Vagina (tissue), 2 donors: ENCODE data around the gene ETV5. TPM values are rescaled to one million over a fixed set of nuclear protein-coding genes. Genes with fewer than 3 reads are reported as not detected.

Experiments
- DNase-seq, 2 donors: peaks; one replicate each; pipeline ENCODE4 v3.0.0-alpha.2; 2017; ENCODE audit errors: extremely low spot score in 2 of 2
- H3K27ac ChIP-seq: fragments of 200-600 bp; sonication (generic); one replicate; pipeline ENCODE4 v1.5.1; 2019
- H3K27me3 ChIP-seq: fragments of 200-600 bp; sonication (generic); one replicate; pipeline ENCODE4 v1.5.1; 2019
- H3K36me3 ChIP-seq, 2 donors: fragments of 200-600 bp; sonication (generic); one replicate each; pipeline ENCODE4 v1.5.1; 2017 to 2019
- H3K4me1 ChIP-seq: fragments of 200-600 bp; sonication (generic); one replicate; pipeline ENCODE4 v1.5.1; 2019
- H3K4me3 ChIP-seq, 2 donors: fragments of 200-600 bp; sonication (generic); 1 replicate in 1 of 2; 2 replicates in 1 of 2; pipeline ENCODE4 v1.5.1; 2016 to 2019
- H3K9me3 ChIP-seq: fragments of 200-600 bp; sonication (generic); one replicate; pipeline ENCODE4 v1.5.1; 2019
- POLR2A ChIP-seq, 2 donors: fragments of 450-650 bp; IDR thresholded peaks; one replicate each; pipeline ENCODE4 v1.6.1; 2017; ENCODE audit warnings: antibody characterized with exemption in 2 of 2, mild to moderate bottlenecking in 2 of 2, moderate library complexity in 2 of 2
- POLR2AphosphoS5 ChIP-seq, 2 donors: sonication (generic); formaldehyde crosslinking; IDR thresholded peaks; one replicate each; pipeline ENCODE4 v1.9.0; 2017; ENCODE audit warnings: antibody characterized with exemption in 2 of 2, mild to moderate bottlenecking in 2 of 2, low read depth in 1 of 2; ENCODE audit not compliant: insufficient read depth in 1 of 2
- intact Hi-C: fragments of 100-400 bp; cut with DNase I; formaldehyde crosslinking; loops from one replicate; pipeline ENCODE4 v1.15.1; 2023
- total RNA-seq: library from RNA; depleted of rRNA; stranded (reverse); fragments of >200 nt; gene quantifications from one replicate; pipeline ENCODE4 v1.2.3, GENCODE V29; 2016
- TF ChIP-seq, protein P1 (sequence below), 3 experiments: fragments of 450-650 bp in 2 of 3; fragments of 200-600 bp in 1 of 3; sonication (generic) in 1 of 3; IDR thresholded peaks; one replicate each; pipeline ENCODE4 v1.5.1; 2017 to 2019; ENCODE audit warnings: antibody characterized with exemption in 3 of 3, mild to moderate bottlenecking in 2 of 3, moderate library complexity in 2 of 3

The ETV5 gene
- total RNA-seq, 1 donor from 2014 or later: 18.4 TPM

DNA sequence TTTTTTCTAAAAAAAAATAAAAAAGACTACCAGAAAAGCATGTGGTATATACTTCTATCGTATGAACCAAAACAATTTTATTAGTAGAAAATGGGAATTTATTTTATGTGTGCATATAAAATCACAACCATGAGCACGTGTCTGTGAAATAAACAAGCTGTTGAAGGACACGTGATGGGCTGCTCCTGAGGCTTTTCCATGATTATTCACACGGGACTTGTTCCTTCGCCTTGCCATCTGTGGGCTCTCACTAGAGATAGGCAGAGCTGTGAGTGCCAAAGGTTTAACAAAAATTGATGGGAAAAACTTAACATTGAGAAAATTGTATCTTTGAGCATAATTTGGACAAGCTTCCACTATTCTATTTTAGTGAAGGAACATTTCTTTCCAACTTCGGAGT lies 12.4 kb upstream of the ETV5 start:
- intact Hi-C loops: no loop called here
- H3K4me3 ChIP-seq: no peak overlapping the region
- no peaks in the 10 kb centered on the region for H3K9me3 ChIP-seq
- TF ChIP-seq, protein P1, sequence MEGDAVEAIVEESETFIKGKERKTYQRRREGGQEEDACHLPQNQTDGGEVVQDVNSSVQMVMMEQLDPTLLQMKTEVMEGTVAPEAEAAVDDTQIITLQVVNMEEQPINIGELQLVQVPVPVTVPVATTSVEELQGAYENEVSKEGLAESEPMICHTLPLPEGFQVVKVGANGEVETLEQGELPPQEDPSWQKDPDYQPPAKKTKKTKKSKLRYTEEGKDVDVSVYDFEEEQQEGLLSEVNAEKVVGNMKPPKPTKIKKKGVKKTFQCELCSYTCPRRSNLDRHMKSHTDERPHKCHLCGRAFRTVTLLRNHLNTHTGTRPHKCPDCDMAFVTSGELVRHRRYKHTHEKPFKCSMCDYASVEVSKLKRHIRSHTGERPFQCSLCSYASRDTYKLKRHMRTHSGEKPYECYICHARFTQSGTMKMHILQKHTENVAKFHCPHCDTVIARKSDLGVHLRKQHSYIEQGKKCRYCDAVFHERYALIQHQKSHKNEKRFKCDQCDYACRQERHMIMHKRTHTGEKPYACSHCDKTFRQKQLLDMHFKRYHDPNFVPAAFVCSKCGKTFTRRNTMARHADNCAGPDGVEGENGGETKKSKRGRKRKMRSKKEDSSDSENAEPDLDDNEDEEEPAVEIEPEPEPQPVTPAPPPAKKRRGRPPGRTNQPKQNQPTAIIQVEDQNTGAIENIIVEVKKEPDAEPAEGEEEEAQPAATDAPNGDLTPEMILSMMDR (IDR thresholded peaks at IDR 0.05): no peak
- TF ChIP-seq POLR2AphosphoS5 (IDR thresholded peaks at IDR 0.05; ENCODE audit: insufficient read depth in 1 of 2, low read depth in 1 of 2) (no peak), POLR2A (IDR thresholded peaks at IDR 0.05) (no peak)
- H3K36me3 ChIP-seq: no peaks in the 10 kb centered on the region
- DNase-seq: no peak
- no peaks in the 10 kb centered on the region for H3K27me3 ChIP-seq
- no peaks in the 10 kb centered on the region for H3K4me1 ChIP-seq
- no peak overlapping the region for H3K27ac ChIP-seq

DNA sequence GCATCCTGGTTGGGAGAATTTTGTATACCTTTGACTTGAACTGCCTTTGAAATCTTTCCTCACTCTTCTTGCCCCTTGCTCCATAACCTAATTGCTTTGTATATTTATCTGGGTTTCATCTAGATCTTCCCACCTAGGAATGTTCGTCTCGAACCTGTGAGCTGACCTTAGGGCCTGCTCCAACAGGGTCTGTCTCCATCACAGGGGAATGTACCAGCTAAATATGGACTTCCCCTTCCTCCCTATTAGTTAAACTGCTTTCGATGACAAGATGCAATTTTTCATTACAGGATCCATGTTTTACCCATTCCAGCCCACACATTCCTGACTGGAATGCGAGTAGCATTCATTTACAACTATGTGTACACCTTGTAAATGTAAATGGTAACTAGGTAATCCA lies 10.6 kb upstream of the ETV5 start:
- no peaks in the 10 kb centered on the region for H3K4me1 ChIP-seq
- no peaks in the 10 kb centered on the region for H3K36me3 ChIP-seq
- no peak for DNase-seq
- H3K9me3 ChIP-seq: no peaks in the 10 kb centered on the region
- H3K27me3 ChIP-seq: no peaks in the 10 kb centered on the region
- intact Hi-C loops: no loop called here
- H3K4me3 ChIP-seq: no peak overlapping the region
- TF ChIP-seq POLR2A (IDR thresholded peaks at IDR 0.05) (no peak), POLR2AphosphoS5 (IDR thresholded peaks at IDR 0.05; ENCODE audit: insufficient read depth in 1 of 2, low read depth in 1 of 2) (no peak)
- TF ChIP-seq, protein P1 (IDR thresholded peaks at IDR 0.05): no peak
- no peak overlapping the region for H3K27ac ChIP-seq

DNA sequence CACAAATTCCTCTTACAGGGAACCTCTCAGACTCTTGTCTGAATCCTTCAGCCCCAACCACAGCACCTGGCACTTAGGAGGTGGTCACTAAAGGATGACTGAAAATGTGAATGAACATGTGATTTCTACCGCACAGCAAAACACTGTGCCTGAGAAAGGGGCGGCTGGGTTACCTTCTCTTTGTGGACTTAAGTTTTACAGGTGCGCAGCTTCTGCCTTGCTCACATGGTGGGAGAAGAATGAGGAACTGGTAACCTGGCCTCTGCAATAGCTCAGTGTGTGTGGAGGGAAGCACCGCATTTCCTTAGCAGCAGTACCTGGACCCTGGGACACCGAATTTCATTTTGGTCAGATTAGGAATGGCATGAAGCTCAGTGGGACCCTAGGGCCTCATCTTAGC lies 9.8 kb upstream of the ETV5 start:
- TF ChIP-seq, protein P1 (IDR thresholded peaks at IDR 0.05): no peak
- TF ChIP-seq POLR2A (IDR thresholded peaks at IDR 0.05) (no peak), POLR2AphosphoS5 (IDR thresholded peaks at IDR 0.05; ENCODE audit: insufficient read depth in 1 of 2, low read depth in 1 of 2) (no peak)
- H3K4me3 ChIP-seq: no peak overlapping the region
- no peaks in the 10 kb centered on the region for H3K9me3 ChIP-seq
- H3K36me3 ChIP-seq: no peaks in the 10 kb centered on the region
- no peak for DNase-seq
- H3K27me3 ChIP-seq: no peaks in the 10 kb centered on the region
- no peak overlapping the region for H3K27ac ChIP-seq
- intact Hi-C loops: no loop called here
- no peaks in the 10 kb centered on the region for H3K4me1 ChIP-seq

DNA sequence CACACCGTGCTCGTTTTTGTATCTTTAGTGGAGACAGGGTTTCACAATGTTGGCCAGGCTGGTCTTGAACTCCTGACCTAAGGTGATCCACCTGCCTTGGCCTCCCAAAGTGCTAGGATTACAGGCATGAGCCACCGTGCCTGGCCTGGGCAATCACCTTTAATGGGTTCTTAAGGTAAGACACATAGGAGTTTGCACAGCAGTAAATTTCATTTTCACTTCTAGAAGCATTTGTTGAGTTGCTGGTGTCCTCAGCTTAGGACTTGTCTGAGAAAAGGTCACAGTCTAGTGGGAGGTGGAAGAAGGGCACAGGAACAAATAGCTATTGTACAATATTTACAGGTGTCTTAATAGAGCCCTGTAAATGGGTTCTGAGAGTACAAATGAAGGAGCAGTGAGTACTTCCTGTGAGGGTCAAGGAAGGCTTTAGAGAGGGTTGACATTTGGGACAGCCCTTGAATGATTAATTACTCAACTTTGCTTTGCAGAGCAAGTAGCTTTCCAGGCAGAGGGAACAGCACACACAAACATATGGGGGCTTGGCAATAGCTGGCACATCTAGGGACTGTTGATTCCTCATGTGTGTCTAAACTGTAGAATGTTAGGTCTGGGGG lies 8.7 kb upstream of the ETV5 start:
- intact Hi-C loops: no loop called here

More for the DNA sequence above, 8.7 kb upstream of the ETV5 start:
- H3K4me1 ChIP-seq: no peaks in the 10 kb centered on the region
- no peaks in the 10 kb centered on the region for H3K9me3 ChIP-seq
- H3K27ac ChIP-seq: no peak overlapping the region
- TF ChIP-seq POLR2A (IDR thresholded peaks at IDR 0.05) (no peak), POLR2AphosphoS5 (IDR thresholded peaks at IDR 0.05; ENCODE audit: insufficient read depth in 1 of 2, low read depth in 1 of 2) (no peak)
- TF ChIP-seq, protein P1 (IDR thresholded peaks at IDR 0.05): no peak
- H3K36me3 ChIP-seq: no peaks in the 10 kb centered on the region
- H3K27me3 ChIP-seq: no peaks in the 10 kb centered on the region
- no peak overlapping the region for H3K4me3 ChIP-seq
- DNase-seq: no peak
